Suprapubic skin (tissue), 4 donors: ENCODE data around the gene HSBP1.

ENCODE experiments used
- CTCF ChIP-seq, 2 donors: fragments of 200-600 bp in 1 of 2; fragments of 450-650 bp in 1 of 2; sonication (generic) in 1 of 2; IDR thresholded peaks; one replicate each; pipeline ENCODE4 v1.5.1; 2016 to 2019; ENCODE audit warnings: antibody characterized with exemption in 2 of 2, mild to moderate bottlenecking in 1 of 2, moderate library complexity in 1 of 2
- EP300 ChIP-seq: sonication (generic); formaldehyde crosslinking; IDR thresholded peaks from one replicate; pipeline ENCODE4 v1.6.1; 2017; ENCODE audit warnings: antibody characterized with exemption
- POLR2A ChIP-seq, 2 donors: fragments of 450-650 bp; IDR thresholded peaks; one replicate each; pipeline ENCODE4 v1.6.1; 2017; ENCODE audit warnings: antibody characterized with exemption in 2 of 2, mild to moderate bottlenecking in 2 of 2, moderate library complexity in 2 of 2
- POLR2AphosphoS5 ChIP-seq, 3 donors: sonication (generic); formaldehyde crosslinking; IDR thresholded peaks; one replicate each; pipeline ENCODE4 v1.6.1; 2017; ENCODE audit warnings: antibody characterized with exemption in 3 of 3

GRCh38 chr16:83826146-83826913, 18.6 kb downstream of the HSBP1 start:
- TF ChIP-seq CTCF (IDR thresholded peaks at IDR 0.05): peak; percentile 85 to 93
- no peak for TF ChIP-seq POLR2A (IDR thresholded peaks at IDR 0.05)
- TF ChIP-seq EP300: no peak
- peak in 2 of 3 donors; percentile 31 to 37 for TF ChIP-seq POLR2AphosphoS5 (IDR thresholded peaks at IDR 0.05)
